ENCODE results near the gene SYCE1.
"Not testable (repeated sequence)": the region's sequence is repeated elsewhere in the genome, so short reads cannot be mapped to it uniquely, and the experiment has no call there.

The SYCE1 gene, protein sequence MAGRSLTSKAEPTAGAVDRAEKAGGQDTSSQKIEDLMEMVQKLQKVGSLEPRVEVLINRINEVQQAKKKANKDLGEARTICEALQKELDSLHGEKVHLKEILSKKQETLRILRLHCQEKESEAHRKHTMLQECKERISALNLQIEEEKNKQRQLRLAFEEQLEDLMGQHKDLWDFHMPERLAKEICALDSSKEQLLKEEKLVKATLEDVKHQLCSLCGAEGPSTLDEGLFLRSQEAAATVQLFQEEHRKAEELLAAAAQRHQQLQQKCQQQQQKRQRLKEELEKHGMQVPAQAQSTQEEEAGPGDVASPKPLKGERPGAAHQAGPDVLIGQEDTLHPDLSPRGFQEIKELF

DNA sequence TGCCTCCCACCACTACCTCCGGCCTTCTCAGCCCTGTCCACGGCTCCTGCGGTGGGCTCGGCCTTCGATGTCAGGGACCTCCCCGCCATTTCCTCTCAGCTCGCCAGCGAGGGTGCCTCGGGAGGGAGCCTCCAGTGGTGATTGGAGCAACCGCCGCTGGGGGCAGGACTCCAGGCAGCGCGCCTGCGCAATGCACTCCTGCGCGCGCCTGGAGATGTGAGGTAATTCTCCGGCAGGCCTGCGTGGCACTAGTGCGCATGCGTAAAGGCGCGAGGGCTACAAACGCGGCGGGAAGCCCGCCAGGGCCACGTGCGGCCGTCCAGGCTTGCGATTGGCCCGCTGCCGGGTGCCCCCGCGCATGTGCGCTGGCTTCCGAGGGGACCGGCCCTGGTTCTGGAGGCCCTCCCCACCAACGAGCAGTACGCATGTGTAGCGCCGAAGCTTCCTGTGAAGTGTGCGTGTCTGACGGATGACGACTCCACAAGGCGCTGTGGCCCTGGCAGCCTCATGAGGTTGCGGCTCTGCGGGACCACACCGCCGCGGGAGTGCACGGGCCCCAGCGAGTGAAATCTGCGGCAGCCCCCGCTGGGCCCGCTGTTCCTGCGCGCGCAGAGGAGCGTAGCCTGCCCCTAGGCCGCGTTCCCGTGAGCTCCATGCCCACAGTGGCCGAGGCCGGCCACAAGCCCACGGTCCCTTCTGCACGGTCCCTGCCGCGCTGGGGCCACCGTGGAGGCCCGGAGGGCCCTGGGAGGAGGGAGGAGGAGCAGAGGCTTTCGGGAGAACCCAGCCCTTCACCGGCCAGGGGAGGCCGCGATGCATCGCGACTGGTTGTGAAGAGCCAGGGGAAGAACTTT, at the start of gene SYCE1:
Gene SYCE1 (minus strand): TSS at position 143 of the 854 bp plus-strand sequence. CDS start 54 bp downstream, at position 89.
- peak in 1 of 56 donors; percentile 19 for DNase-seq

DNA sequence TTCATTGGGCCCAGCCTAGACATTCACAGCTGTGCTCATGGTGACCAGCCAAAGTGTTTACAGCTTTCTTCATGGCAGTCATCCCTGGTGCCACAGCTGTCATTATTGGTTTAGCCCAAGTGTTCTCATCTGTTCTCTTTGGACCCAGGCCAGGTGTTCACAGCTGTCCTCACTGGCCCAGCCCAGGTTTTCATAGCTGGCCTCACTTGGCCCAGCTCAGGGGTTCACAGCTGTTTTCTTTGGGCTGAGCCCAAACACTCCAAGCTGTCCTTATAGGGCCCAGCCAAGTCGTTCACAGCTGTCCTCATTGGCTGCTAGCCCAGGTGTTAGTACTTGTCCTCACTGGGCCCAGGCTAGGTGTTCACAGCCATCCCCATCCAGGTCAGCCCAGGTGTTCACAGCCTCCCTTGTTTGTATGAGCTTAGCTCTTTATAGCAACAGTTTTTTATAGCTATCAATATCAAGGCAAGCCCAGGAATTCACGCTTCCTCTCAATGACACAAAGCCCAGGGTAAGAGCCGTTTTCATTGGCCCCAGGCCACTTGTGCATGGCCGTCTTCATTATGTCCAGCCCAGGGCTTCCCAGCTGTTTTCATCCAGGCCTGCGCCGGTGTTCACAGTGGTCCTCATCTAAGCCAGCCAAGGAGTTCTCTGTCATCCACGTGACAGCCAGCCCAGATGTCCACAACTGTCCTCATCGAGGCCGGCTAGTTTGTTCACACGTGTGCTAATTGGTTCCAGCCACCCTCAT, 49.6 kb upstream of the SYCE1 start:
- no peak for DNase-seq

DNA sequence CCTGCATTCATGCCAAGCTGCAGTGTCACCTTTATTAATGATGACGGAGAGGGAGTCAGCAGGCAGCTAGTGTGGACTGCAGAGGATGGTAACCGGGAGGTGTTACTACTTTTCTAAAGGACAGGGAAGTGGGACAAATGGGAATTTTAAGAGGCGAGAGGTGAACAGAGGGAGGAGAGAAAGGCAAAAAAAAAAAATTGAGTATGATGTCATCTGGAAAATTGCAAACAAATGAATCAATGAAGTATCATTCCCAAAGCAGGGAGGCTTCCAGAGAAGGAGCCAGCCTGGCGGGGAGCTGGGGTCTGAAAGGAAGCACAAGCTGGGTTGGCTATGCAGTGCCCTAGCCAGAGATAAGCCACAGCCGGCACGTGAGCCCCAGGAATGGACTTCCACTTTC, 48.3 kb upstream of the SYCE1 start:
- DNase-seq = no peak

DNA sequence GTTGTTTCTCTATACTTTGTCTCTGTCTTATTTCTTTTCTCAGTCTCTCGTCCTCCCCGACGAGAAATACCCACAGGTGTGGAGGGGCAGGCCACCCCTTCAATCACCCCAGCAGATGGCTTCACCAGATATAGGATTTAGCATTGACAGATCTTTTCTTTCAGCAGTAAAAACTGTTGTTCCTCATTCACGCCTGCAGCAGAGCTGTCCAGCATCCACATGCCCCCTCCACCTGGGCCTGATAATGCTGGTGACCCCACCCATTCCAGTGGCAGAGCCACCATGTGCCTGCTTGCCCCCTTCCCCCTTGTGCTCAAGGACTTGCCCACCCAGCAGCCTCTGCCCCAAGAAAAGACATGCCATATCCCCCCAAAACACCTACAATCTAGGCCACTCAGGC, 45.7 kb upstream of the SYCE1 start:
- DNase-seq = no peak

DNA sequence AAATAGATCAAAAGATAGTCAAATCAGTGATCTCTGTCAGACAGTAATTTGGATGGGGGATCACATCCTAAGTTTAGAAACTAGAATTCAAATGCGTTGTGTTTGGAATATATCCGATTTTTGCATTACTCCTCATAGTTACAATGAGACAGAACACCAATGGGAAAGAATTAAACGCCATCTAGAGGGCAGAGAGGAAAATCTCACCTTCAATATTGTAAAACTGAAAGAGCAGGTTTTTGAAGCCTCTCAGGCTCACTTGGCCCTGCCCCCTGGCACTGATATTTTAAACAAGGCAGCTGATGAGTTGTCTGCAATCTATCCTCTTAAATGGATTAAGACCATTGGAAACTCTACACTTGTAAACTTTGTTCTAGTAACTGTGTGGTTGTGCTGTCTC, 43.5 kb upstream of the SYCE1 start:
- no peak for DNase-seq

DNA sequence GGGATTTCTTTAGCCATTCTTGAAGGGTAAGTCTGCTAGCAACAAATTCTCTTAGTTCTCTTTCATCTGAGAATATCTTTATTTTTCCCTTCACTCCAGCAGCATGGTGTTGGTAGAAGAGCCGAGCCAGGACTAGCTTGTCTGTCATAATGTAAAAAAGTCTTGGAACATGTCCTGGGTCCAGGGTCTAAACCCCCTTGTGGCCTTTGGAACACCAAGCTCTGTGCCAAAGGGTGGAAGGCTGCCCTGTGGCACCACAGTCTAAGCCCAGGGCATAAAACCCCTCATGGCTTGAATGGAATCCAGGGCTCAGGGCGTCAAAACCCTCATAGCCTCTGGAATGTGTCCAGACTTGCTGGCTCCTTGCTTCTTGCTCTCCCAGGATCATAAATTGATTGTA, 38.1 kb upstream of the SYCE1 start:
- DNase-seq = not testable (repeated sequence)

DNA sequence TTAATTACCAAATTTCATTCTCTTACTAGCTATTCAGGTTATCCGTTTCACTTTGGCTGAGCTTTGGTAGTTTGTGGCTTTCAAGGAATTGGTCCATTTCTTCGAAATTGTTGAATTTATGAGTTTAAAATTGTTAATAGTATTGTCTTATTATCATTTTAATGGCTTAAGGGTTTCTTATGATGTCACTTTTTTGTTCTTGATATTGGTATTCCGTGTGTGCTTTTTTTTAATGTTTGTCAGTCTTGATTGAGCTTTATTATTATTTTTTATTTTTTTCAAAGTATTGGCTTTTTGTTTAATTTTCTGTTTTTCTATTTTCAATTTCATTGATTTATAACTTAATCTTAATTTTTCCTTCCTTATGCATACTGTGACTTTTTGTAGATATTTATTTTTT, 35.3 kb upstream of the SYCE1 start:
- no peak for DNase-seq

DNA sequence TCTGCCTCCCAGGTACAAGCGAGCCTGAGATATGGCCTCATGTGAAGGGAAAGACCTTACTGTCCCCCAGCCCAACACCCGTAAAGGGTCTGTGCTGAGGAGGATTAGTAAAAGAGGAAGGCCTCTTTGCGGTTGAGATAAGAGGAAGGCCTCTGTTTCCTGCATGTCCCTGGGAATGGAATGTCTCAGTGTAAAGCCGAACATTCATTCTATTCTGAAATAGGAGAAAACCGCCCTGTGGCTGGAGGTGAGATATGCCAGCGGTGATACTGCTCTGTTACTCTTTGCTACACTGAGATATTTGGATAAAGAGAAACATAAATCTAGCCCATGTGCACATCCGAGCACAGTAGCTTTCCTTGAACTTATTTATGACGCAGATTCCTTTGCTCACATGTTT, 34.5 kb upstream of the SYCE1 start:
- DNase-seq = not testable (repeated sequence)

DNA sequence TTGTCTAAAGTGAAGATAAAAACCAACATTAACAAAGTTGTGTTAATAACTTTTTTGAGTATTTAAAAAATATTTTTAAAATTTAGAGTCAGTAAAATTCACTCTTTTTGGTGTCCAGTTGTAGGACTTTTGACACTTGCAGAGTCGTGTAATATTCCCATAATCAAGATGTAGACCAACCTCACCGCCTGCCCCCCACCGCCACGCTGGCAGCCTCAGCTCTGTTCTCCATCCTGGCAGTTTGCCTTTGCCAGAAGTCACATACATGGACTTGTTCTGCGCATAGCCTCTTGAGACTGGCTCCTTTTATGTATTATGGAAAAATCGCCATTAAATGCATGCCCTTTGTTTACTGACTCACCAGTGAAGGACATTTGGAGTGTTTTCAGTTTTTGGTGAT, 27.3 kb upstream of the SYCE1 start:
- no peak for DNase-seq

DNA sequence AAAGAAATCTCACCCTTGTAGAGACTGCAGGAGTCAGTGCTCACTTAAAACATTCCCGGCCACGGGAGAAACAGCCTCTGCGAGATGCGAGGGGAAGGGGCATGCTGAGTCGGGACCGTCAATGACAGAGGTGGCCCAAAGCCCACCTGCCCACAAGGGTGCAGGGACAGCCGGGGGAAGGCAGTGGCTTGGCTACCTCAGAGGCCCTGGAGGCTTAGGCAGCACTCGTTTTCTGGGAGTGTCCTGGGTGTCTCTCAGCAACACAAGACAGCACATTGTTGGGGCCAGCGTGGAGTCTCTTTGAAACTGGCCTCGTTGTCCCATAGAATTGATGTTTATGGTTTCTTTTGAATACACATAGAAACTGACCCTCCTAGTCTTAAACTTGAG, 25.6 kb upstream of the SYCE1 start:
- no peak for DNase-seq

DNA sequence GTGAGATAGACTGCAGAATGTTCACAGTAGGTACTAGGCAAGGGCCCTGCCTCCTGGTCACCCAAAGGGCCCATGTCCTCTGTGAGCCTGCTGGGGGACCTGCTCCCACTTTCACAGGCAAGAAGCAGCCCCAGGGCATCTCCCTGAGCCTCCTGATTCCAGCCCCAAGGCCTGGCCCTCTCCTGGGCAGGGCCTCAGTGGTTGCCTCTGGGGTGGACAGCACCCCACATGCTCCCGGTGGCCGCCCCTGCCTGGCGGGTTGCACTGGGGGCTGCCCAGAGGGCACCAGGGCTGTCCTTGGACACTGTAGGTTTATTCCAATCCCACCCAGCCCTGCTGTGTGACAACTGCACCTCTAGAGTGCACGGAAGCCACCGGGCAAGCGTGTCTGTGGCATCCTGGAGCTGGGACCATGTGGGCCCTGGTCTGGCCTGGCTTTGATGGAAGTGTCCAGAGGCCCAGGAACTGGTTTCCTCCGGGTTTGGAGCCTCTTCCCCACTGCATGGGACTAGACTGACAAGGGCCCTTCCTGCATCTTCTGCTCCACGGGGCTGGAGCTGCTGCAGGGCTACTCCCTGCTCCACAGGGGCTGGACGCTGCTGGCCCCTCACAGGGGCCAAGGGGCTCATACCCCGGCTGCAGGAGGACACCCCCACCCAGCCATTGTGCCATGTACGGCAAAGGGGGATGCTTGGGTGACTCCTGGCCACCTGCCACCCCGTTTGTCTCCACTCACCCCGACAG, 25.0 kb upstream of the SYCE1 start:
- no peak for DNase-seq

DNA sequence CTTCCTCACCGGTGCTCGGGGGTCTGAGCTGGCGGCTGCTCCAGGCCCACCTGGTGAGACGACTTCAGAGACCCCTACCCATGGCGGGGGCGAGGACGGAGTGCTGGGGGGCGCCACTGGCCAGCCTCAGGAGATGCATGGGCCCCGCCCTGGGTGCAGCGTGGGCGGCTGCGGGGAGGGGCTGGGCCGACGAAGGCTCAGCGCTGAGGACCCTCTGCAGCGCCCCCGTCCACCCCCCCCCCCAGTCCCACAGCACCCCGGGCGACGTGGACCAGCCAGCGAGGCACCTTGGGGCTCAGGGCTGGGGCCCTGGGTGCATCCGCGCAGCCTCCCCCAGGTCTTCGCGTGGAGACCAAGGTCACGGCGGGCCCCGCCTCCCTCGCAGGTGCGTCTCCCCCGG, 11.7 kb upstream of the SYCE1 start:
- DNase-seq = not testable (repeated sequence)

DNA sequence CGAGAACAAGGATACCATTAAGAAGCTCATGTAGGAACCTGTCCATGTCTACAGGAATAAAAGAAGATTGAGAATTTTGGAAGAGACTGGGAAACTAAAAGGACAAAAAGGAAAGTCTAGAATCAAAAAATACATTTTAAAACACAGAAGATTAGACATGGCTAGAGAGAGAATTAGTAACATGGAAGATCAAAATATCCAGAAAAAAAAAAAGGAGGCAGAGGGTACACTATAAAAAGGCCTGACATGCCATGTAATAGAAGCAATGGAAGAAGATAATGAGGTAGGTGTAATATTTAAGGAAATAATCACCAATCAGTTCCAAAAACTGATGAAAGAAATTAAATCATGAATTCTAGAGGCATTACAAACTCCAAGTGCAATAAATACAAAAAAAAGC, 8.1 kb upstream of the SYCE1 start:
- not testable (repeated sequence) for DNase-seq

DNA sequence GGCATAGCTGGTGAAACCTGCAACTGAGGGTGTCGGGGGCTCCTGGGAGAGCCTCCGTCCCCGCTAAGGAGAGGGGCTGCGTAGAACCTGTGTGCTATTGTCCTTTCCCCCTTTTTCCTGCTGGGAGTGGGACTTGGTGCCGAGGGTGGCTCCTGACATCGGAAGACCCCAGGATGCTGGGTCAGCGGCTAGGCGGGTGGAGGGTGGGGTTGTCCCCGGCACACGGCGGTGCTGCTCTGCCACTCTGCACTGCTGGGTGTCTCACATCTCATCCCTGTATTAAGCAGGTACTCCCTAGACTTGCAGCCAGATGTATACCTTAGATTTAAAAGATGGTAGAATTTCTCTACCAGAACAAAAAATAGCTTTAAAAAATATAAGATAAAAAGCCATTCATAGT, 6.7 kb upstream of the SYCE1 start:
- not testable (repeated sequence) for DNase-seq

DNA sequence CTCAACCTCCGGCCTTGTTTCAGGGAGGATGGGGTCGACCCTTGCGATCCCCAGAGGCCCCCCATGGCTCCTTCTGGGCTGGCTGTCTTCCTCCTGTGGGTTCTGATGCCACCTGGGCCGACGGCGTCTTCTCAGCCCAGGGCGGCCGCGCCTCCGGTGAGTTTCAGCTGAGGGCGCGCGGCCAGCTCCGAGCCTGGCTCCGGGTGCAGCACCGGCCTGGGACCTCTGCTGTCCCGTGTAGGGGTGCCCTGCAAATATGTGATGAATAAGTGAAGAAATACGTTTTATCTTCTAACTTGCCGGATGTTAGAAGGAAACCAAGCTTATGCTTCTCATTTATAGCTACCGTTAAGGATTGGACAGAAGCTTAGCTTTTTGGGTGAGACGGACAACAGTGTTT, 4.4 kb upstream of the SYCE1 start:
- not testable (repeated sequence) for DNase-seq

DNA sequence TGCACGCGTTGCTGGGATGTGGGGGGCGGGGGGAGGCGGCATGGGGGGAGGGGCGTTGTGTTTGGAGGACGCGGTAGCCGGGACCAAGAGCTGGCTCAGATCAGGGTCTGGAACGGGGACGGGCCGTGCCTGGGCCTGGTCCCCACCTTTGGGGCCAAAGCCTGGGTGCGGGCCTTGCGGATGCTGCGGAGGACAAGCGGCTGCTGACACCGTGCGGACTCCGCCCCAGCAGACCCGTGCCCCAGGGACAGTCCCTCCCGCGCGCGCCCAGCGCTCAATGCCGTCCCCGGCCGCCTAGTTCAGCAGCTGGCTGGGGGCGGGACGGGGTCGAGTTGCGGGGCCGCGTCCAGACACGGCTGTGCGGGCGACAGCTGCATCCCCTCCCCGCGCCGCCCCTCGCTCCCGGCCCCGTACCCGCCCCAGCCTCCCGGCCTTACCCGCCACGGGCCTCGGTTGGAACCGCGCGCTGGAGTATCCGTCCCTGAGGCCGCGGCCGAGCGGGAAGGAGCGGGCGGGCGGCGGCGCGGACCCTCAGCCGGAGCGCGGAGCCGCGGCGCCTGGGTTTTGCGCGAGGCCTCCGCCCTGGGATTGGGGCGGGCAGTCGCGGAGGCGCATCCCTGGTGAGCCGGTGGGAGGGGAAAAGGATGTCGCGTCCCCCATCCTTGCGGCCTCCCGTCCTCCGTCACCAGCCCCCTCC, 3.6 kb upstream of the SYCE1 start:
- not testable (repeated sequence) for DNase-seq

DNA sequence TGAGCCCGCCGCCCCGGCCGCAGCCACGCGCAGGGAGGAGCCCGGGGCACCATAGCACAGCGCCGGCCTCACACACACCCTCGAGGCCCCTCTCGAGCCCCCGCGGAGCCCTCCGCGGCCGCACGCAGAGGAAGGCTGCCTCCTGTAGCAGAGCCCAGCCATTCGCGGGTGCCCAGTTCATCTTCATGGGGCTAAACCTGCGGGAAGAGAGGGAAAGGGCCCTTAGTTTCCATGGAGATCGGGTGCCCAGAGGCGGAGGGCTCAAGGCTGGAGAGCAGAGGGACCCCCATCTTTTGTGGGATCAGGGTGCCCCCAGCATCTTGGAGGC, 2.9 kb upstream of the SYCE1 start:
- no peak for DNase-seq

DNA sequence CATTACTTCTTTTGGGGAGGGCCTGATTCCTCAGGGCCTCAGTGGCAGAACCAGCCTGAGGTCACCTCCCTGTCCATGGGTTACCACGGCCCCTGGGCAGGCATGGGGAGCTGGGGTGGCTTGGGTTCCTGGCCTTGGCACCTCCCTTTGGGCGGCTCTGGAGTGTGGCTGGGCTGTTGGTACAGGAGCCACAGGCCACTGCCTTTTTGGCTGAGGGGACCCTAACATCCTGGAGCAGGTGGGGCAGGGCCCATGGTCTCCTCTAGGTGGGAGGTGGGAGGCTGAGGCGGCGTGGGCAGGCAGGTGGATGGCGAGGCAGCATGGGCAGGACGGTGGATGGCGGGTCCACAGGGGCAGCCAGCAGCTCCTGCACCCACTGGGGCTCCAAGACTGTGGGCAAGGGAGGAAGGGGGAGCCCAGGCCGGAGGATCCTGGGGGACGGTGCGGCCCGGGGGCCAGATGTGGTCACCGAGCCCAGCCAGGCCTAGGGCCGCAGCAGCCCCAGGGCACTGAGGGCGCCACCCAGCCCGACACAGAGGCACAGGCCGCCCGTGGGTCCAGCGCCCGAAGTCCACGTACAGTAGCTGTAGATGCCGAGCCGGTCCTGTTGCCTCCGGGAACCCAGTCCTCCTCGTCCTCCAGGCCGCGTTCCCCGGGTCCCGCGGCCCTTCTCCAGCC, 2.4 kb upstream of the SYCE1 start:
- no peak for DNase-seq

DNA sequence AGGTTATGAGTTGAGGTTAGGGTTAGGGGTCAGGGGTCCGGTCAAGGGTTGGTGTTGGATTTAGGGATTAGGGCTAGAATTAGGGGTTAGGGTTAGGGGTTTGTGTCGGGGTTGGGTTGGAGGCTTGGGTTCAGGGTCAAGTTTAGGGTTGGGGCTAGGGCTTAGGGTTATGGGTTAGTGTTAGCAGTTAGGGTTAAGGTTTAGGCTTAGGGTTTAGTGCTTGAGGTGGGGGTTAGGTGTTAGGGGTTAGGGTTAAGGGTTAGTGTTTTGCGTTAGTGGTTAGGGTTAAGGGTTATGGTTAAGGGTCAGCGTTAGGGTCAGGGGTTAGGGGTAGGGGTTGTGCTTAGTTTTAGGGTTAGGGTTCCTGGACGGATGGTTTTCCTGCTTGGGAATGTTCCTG, 1.7 kb upstream of the SYCE1 start:
- no peak for DNase-seq

DNA sequence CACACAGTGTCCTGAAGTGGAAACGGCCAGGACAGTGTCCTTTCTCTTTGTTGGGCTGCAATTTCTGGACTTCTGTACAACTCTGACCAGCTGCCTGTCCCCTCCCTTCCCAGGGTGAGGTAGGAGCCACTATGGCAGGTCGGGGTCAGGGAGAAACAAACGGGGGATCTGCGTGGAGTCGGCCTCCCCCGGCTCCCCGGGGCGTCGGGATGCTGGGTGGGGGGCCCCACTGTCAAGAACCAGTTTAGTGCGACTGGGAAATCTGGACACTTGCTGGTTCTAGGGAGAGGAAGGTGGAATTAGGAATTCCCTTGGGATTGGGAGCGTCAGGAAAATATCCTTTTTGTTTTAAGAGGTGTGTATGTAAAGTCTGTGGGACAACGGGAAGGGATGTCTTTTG, 567 bp downstream of the SYCE1 start:
- DNase-seq = no peak

Data from amygdala (tissue), 56 donors.